GM18507 (cell line): ENCODE results near the gene ELAVL1.
A peak's percentile ranks its signal among the peaks of the same experiment; 100 is the strongest.

ENCODE experiments used
- DNase-seq: peaks from one replicate; pipeline ENCODE4 v3.0.0; 2011; ENCODE audit warnings: low read depth; ENCODE audit not compliant: insufficient read length; ENCODE audit errors: extremely low spot score
- FAIRE-seq: peaks from 2 replicates; lab custom pipeline; 2011; peaks lifted over from hg19 to GRCh38; lab: Jason Lieb, UNC

Gene ELAVL1

DNA sequence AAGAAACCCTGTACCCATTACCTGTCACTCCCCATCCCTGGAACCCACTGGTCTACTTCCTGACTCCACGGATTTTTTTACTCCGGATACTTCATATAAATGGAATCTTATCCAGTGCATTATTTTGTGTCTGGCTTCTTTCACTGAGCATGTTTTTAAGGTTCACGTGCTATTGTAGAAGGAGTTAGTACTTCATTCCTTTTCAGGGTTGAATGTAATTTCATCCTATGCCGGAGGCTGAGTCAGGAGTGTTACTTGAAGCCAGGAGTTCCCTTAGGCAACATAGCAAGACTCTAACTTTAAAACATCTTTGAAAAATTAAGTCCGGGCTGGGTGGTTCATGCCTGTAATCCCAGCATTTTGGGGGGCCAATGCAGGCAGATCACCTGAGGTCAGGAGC is 17.9 kb upstream of the ELAVL1 start:
- no peak for DNase-seq
- FAIRE-seq: no peak

DNA sequence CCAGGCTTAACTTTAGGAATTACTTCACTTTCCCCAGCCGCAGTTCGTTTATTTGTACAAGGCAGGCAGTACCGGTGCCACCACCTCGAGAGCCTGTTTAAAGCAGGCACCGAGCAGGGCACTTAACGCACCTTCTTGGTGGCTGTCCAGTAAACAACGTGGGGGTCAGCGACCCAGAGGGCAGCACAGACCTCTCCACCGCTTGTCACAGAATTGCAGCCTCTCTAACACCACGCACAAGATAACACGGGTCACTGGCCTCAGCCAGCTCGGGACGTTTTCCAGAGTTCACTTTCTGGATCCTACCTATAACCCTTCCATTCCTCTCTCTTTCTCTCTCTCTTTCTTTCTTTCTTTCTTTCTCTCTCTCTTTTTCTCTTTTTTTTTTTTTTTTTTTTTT is 16.8 kb upstream of the ELAVL1 start:
- FAIRE-seq (no peak), DNase-seq (no peak)

DNA sequence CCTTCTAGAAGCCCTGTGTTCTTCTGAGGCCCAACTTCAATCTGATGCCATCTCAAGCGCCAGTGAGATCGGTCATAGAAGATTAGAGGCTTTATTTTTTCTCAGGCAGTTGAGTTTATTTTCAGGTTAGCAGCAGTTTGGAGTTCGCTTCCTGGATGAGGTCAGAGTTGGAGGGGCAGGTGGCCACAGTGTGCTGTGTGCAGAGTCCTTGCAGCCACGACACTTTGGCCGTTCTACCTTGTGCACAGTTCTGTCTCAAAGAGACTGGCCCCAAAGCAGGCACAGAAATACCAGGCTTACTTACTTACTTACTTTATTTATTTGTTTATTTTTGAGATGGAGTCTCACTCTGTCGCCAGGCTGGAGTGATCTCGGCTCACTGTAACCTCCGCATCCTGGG is 15.9 kb upstream of the ELAVL1 start:
- no peak for FAIRE-seq
- DNase-seq: no peak

DNA sequence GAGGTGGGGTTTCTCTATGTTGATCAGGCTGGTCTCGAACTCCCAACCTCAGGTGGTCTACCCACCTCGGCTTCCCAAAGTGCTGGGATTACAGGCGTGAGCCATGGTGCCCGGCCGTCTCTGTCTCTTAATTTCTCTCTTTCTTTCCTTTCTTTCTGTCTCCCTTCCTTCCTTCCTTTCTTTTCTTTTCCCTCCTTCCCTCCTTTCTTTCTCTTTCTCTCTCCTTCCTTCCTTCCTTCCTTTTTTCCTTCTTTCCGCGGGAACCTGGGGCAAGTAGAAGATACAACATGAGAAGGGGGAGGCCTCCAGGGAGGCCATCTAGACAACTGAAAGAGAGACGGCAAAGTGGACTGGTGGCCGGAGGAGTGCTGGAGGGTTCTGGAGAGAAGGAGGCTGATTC is 15.2 kb upstream of the ELAVL1 start:
- FAIRE-seq: no peak

DNA sequence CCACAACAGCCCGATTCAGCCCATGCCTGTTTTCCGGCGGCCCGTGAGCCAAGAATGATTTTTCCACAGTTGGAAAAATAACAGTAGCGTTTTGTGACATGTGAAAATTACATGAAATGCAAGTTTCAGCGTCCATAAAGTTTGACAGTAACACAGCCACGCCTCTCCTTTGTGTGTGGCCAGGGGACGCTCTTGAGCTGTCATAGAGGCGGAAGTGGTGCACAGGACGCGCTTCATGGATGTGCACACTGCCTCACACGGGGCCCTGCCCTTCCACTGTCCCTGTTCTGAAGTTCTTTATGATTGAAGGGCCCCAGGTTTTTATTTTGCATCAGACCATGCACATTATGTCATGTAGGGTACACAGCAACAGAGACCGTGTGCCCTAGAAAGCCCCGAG is 12.4 kb upstream of the ELAVL1 start:
- FAIRE-seq (peak; percentile 78), DNase-seq (no peak)

More for the DNA sequence above, 15.2 kb upstream of the ELAVL1 start:
- DNase-seq: no peak

DNA sequence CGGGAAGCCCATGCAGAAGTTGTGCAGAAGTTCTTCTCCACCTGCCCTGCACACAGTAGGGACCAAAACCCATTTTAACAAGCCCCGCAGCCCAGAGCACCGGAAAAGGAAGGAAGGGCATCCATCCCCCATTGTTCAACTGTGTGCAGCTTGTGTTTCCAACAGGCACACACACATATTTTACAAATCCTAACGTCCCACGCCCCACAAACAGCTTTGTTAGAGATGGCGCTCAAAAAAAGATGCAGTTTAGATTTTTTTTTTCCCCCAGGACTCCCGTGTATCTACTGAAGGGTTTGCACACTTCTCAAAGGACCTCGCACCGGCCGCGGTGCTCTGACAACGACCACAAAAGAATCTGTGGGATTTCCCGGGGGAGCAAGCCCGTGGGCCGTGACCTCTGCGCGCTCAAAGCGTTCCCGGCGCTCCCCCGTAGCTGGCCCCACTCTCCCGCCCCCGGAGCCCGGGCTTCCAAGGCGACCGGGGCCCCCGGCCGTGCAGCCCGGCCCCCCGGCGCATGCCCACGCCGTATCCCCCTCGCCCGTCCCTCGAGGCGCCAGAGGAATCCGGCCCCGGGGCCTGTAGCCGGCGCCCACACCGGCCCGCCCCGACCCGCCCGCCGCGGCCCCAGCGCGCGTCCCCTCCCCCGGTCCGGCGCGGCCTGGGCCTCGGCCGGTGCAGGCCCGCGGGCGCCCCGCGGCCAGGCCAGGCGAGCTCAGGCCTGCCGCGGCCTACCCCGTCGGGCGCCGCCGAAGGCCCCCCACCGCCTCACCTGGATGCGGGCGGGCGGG is 523 bp downstream of the ELAVL1 start:
- DNase-seq (no peak), FAIRE-seq (no peak)

DNA sequence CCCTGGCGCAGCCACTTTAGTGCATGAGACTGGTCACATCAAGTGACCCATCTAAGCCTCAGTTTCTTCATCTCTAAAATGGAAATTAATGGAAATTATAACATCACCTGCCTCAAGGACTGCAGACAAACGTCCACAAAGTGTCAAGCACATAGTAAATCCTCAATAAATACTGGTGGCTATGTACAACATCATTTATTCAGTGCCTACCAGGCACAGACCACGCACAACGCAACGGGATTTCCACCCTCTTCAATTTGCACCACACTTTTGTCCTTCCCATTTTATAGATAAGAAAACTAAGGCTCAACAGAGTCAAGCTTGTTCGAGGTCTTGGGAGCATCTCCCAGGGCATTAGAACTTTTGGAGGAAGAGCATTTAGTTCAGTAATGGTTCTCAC is 1.4 kb downstream of the ELAVL1 start:
- DNase-seq (no peak), FAIRE-seq (no peak)

DNA sequence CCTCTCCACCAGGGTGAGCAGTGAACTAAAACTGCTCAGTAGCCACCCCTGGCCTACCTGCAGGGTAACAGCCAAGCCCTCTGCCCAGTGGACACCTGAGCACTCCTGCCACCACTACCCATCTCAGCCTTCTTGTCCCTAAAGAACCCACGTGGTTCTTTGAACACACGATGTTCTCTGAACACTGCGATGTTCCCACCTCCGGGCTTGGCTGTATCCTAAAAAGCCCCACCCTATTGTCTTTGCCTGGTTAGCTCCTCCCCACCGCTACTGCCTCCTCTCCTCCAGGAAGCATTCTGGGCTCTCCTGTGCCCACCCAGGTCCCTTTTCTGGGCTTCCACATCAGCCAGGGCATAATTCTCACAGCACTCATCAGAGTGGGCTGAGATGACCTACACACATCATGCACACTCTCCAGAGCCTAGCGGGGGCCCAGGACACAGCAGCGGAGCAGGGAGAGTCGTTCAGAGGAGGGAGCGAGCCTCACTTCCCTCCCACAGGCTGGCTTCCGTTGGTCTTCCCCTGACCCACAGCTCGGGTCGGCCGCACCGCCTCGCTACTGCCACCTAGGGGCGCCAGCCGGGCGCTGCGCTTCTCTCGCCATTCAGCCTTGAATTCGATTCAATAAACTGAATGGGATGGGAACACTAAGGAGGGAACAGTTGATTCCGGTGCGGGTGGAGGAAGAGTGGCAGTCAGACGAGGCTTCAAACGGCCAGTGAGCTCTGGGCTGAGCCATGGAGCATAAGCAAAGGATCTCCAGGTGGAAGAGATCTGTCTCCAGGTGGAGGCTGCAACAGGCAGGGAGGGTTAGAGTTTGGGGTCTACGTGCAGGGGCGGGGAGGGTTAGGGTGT is 3.2 kb downstream of the ELAVL1 start:
- FAIRE-seq: peak; percentile 97
- DNase-seq: peak; percentile 75

DNA sequence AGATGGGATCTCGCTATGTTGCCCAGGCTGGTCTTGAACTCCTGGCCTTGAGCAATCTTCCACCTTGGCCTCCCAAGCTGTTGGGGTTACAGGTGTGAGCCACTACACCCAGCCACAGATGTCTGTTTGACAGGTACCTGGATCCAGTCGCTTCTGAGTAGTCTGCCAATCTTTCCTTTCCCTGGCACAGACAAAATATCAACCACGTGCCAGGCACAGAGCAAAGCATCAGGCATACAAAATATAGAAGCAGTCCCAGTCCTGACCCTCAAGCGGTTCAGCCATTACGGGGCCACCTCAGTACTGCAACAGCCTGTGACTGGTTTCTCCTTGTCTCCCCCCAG is 3.8 kb downstream of the ELAVL1 start:
- FAIRE-seq (no peak), DNase-seq (no peak)

DNA sequence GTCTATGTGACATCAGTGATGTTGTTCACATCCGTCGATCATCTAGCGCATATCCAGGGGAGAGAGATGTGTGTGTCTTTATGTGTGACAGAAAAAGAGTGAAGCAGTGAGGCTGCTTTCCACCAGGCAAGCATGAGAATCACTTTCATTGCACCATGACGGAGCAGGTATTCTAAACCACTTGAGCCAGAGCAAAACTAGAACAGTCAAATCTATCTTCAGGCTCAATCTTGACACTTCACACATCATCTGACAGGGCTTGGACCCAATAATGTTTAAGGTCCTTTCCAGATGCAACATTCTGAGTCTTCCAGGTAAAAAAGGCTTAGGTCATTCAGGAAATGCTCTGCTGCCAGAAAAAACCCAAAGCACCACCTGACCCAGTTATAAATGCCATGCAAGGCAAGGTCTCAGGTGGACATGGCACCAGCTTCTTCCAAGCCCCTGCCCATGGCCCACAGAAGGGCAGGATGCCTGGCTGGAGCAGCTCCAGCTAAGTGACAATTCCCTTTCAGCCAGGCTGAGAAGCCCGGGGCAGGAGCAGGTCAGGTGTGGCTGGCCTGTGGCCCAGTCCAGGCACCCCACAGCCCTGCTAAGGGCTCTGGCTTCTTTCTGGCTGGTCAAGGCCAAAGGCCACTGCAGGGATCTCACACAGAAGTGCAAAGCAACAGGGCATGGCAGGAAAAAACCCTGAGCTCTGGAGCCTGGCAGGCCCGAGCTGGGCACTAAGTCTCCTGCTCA is 5.0 kb downstream of the ELAVL1 start:
- FAIRE-seq: no peak
- DNase-seq: no peak

DNA sequence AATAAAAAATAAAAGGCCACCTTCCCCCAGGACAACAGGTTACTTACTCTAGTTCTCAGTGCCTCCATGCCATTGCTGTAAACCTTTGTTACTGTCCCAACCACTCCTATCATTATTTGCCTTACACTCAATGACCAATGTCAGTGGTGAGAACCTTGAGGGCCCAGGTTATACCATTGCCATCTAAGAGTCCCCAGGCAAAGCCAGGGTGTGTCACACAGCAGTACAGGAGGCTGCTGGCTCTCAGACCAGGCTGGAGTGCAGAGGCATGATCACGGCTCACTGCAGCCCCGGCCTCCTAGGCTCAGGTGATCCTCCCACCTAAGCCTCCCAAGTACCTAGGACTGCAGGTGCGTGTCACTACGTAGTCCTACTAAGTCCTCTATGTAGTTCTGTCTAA is 6.1 kb downstream of the ELAVL1 start:
- no peak for DNase-seq
- no peak for FAIRE-seq

DNA sequence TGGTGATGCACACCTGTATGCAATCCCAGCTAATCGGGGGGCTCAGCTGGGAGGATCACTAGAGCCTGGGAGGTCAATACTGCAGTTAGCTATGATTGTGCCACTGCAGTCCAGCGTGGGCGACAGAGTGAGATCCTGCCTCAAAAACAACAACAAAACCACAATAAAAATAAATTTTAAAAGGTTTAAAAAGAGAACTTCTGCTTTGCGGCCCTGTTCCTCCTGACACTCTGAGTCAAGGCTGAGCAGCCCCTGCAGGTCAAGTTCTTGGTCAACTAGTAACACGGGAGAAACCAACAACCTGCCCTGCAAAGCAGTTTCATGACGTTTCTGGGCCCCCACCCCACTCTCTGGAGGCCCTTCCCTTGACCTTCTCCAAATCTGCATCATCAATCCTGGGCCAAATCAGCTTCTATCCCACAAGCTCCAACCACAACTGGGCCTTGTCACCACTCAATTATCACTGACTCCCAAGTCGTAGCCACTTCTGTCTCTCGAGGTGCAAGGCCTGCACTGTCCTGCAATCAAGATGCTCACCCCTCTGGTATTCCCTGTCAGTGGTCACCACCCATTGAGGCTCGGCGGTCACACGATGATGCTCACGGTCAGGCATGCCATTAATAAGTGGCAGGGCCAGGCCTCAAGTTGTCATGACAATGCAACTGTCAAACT is 7.5 kb downstream of the ELAVL1 start:
- FAIRE-seq: no peak
- DNase-seq: no peak

DNA sequence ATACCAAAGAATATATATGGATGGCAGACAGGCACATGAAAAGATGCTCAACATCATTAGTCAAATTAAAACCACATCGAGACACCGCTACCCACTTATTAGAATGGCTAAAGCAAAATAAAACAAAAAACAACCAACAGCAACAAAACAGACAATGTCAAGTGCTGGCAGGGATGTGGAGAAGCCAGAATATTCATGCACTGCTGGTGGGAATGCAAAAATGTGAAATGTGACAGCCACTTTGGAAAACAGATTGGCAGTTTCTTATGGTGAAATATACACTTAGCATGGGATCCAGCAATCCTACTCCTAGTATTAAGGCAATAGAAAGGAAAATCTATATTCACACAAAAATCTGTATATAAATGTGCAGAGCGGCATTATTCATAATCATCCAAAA is 8.6 kb downstream of the ELAVL1 start:
- FAIRE-seq (no peak), DNase-seq (no peak)

DNA sequence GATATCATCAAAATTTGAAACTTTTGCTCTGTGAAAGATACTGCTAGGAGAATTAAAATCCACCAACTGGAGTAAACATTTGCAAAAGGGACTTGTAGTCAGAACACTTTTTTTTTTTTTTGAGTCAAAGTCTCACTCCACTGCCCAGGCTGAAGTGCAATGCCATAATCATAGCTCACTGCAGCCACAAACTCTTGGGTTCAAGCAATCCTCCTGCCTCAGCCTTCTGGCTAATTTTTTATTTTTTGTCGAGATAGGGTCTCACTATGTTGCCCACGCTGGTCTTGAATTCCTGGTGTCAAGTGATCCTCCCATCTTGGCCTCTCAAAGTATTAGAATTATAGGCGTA is 9.7 kb downstream of the ELAVL1 start:
- DNase-seq (no peak), FAIRE-seq (no peak)

DNA sequence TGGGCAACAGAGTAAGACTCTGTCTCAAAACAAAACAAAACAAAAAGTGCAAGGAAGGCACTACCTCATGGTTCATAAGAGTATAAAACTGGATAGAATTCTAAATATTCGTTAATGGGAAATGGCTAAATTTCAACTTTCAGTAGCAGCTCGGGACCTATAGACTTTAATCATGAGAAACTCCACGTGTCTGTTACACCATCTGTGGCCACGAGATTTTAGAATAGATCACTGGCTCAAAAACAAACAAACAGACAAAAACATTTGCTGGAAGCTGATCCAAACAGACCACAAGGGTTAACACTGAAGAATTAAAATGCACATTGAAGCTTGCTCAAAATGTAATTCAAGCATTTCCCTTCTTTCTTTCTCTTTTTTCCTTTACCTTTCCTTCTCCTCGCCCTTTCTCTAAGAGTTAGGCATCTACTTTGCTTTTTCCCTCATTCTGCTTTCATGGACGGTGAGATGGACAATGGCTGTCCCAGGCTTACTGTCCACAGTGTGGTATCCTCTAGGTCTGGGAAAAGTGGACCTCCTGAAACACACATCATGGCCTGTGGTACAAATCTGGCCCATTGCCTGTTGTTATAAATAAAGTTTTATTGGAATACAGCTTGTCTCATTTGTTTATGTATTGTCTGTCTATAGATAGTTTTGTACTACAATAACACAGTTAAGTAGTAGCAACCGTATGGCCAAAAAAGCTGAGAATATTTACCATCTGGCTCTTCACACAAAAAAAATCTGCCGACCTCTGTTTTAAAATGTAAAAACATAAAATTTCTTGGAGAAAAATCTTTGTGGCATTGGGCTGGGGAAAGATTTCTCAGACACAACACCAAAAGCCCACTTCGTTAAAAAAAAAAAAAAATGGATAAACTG is 10.3 kb downstream of the ELAVL1 start:
- FAIRE-seq: no peak
- DNase-seq: no peak

DNA sequence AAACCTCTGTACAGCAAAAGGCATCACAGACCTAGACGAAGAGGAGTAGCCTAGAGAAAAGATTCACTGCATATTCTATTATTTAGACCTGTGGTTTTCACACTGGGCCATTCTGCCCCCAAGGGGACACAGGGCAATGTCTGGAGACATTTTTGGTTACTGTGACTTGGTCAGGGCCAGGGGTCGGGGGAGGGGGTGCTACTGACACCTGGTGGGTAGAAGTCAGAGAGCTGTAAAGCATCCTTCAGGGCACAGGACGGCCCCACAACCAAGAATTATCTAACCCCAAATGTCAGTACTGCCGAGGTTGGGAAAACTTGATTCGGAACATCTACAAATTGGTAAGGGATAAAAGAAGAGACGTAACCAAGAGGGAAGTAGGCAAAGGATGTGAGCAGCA is 11.3 kb downstream of the ELAVL1 start:
- FAIRE-seq: no peak
- DNase-seq: no peak

DNA sequence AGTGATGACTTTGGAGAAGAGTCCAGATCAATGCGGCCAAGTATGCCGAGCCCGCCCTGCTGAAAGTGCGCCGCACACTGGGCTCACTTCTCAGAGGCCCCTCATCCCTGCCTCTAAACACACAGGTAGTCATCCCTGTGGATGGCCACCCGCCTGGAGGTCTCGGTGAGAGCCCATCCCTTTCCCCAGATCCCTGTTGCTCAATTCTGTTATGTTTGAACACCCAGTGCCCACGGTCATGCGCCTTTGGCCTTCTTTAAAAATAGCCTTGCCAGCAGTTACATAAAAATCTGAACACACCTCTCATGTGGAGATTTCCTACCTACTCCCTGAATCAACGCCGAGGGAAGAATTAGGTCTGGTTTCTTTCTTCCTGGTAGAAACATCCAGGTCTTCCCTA is 11.9 kb downstream of the ELAVL1 start:
- no peak for FAIRE-seq
- DNase-seq: no peak

DNA sequence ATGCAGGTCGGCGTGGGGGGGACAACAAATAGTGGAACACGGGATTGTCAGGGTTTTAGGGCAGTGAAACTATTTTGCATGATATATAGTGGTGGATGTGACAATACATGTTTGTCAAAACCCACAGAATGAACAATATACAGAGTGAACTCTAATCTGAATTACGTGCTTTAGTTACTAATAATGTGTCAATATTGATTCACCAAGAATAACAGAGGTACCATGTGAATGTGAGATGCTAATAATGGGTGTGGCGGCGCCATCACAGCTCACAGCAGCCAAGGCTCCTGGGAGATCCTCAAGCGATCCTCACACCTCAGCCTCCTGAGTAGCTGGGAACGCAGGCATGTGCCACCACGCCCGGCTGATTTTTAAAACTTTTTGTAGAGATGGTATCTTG is 12.9 kb downstream of the ELAVL1 start:
- FAIRE-seq (no peak), DNase-seq (no peak)

DNA sequence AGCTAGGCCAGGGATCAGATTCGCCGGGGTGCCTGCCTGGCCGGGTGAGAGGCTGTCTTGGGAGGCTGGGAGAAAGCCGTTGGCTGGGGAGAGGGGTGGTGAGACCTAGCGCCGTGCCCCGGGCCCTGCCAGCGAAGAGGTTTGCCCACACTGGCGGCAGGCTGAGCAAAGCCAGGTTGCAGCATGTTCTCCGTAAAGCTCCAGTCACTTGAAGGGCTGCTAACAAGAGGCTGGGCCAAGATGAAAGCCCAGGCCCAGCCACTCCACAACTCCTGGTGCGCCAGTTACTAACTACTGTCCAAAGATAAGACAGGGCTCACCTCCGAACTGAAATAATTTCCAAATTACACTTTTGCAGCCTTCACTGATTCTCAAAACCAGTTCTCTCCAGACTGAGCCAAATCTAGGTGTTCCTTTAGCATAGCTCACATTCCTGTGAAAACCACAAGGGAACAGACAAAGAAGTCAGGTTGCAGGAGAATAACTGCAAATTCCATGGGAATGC is 16.3 kb downstream of the ELAVL1 start:
- FAIRE-seq (no peak), DNase-seq (no peak)
